HFF-Myc (cell line): ENCODE results near the gene ANXA2.

ENCODE experiments used
- DNase-seq: peaks from one replicate; pipeline ENCODE4 v3.0.0-alpha.2; 2011; ENCODE audit warnings: low read depth; ENCODE audit errors: extremely low read depth
- H3K4me3 ChIP-seq: replicated peaks from 2 replicates; pipeline ENCODE4 v1.5.1; 2011; ENCODE audit warnings: low read depth, mild to moderate bottlenecking, control low read depth, low read length
- CTCF ChIP-seq: IDR thresholded peaks from 2 replicates; pipeline ENCODE4 v1.5.1; 2012; ENCODE audit warnings: mild to moderate bottlenecking, low read depth, low read length, control low read depth; ENCODE audit errors: missing control alignments

ANXA2 gene

GRCh38 chr15:60374628-60375081 is 23.1 kb downstream of the ANXA2 start:
- no peak overlapping the region for H3K4me3 ChIP-seq
- DNase-seq: peak; percentile 94
- TF ChIP-seq CTCF: no peak

- no peak overlapping the region for H3K4me3 ChIP-seq
- TF ChIP-seq CTCF: no peak
- no peak for DNase-seq
These were observed 23.6 kb downstream of the ANXA2 start for GRCh38 chr15:60374209-60374608.

GRCh38 chr15:60373745-60374144 is 24.0 kb downstream of the ANXA2 start:
- no peak for TF ChIP-seq CTCF
- DNase-seq: no peak
- no peak overlapping the region for H3K4me3 ChIP-seq

- no peak overlapping the region for H3K4me3 ChIP-seq
- TF ChIP-seq CTCF: no peak
- no peak for DNase-seq
These were observed 24.5 kb downstream of the ANXA2 start for GRCh38 chr15:60373327-60373726.

GRCh38 chr15:60372756-60373155 is 25.0 kb downstream of the ANXA2 start:
- no peak for TF ChIP-seq CTCF
- no peak overlapping the region for H3K4me3 ChIP-seq
- no peak for DNase-seq

- DNase-seq: no peak
- no peak for TF ChIP-seq CTCF
- H3K4me3 ChIP-seq: no peak overlapping the region
These were observed 25.6 kb downstream of the ANXA2 start for GRCh38 chr15:60372227-60372626.
